Stomach (tissue), 4 donors: ENCODE results near the gene MLYCD.

Experiments
- CTCF ChIP-seq, 7 experiments: fragments of 450-650 bp in 4 of 7; fragments of 200-600 bp in 3 of 7; sonication (generic) in 3 of 7; IDR thresholded peaks; one replicate each; pipeline ENCODE4 v1.5.1; 2016 to 2019; ENCODE audit warnings: antibody characterized with exemption in 7 of 7, control low read depth in 2 of 7, mild to moderate bottlenecking in 1 of 7
- POLR2A ChIP-seq, 4 donors: fragments of 450-650 bp; IDR thresholded peaks; one replicate each; pipeline ENCODE4 v1.6.1; 2016; ENCODE audit warnings: antibody characterized with exemption in 4 of 4, control low read depth in 2 of 4, mild to moderate bottlenecking in 1 of 4, moderate library complexity in 1 of 4

GRCh38 chr16:83955218-83956130, 56.6 kb downstream of the MLYCD start:
- TF ChIP-seq CTCF (IDR thresholded peaks at IDR 0.05) (no peak), POLR2A (IDR thresholded peaks at IDR 0.05) (no peak)
